Lower leg skin (tissue), 3 donors: ENCODE results near the gene SLC6A1.

ENCODE experiments used
- POLR2A ChIP-seq, 2 donors: fragments of 450-650 bp; IDR thresholded peaks; one replicate each; pipeline ENCODE4 v1.6.1; 2016 to 2017; ENCODE audit warnings: antibody characterized with exemption in 2 of 2, mild to moderate bottlenecking in 1 of 2, moderate library complexity in 1 of 2
- TF ChIP-seq, protein P1 (sequence below), 3 donors: fragments of 450-650 bp; IDR thresholded peaks; one replicate each; pipeline ENCODE4 v1.5.1; 2016; ENCODE audit warnings: antibody characterized with exemption in 3 of 3, mild to moderate bottlenecking in 3 of 3, moderate library complexity in 2 of 3

DNA sequence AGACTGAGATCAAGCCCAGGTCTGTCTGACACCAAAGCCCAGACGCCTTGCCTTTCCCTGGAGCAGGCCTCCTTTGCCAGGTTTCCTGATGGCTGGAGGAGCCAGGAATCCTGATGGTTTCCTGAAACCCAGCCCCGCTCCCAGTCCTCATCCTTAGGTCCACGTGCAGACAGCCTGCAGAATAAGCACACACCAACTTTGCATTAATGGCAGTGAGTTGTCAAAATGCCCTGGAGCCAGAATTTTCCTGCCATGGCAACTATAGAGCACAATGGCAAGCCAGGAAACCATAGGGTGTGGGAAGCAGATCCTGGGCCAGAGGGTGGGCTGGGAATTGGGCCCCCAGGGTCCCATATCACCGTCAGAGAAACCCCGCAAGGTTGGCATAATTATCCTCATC is 94.3 kb downstream of the SLC6A1 start:
- TF ChIP-seq, protein P1, sequence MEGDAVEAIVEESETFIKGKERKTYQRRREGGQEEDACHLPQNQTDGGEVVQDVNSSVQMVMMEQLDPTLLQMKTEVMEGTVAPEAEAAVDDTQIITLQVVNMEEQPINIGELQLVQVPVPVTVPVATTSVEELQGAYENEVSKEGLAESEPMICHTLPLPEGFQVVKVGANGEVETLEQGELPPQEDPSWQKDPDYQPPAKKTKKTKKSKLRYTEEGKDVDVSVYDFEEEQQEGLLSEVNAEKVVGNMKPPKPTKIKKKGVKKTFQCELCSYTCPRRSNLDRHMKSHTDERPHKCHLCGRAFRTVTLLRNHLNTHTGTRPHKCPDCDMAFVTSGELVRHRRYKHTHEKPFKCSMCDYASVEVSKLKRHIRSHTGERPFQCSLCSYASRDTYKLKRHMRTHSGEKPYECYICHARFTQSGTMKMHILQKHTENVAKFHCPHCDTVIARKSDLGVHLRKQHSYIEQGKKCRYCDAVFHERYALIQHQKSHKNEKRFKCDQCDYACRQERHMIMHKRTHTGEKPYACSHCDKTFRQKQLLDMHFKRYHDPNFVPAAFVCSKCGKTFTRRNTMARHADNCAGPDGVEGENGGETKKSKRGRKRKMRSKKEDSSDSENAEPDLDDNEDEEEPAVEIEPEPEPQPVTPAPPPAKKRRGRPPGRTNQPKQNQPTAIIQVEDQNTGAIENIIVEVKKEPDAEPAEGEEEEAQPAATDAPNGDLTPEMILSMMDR (IDR thresholded peaks at IDR 0.05), result no peak
- TF ChIP-seq POLR2A (IDR thresholded peaks at IDR 0.05), result no peak
